Erythroblast (primary cell): ENCODE measurements around the gene IQCH.

ENCODE experiments used
- GATA1 ChIP-seq: IDR thresholded peaks from 2 replicates; pipeline ENCODE4 v1.6.1; 2011; ENCODE audit warnings: low read depth, mild to moderate bottlenecking, control low read depth, low read length, moderate library complexity
- POLR2A ChIP-seq: IDR thresholded peaks from 2 replicates; pipeline ENCODE4 v1.6.1; 2011; ENCODE audit warnings: mild to moderate bottlenecking, low read length

- TF ChIP-seq POLR2A: no peak
- TF ChIP-seq GATA1: no peak
Measured at GRCh38 chr15:67290319-67290718, 35.7 kb downstream of the IQCH start.
